Keratinocyte (primary cell): ENCODE results near the gene ACVR1B.

ENCODE experiments used
- EZH2 ChIP-seq: IDR thresholded peaks from one replicate; pipeline ENCODE4 v1.6.1; 2012; ENCODE audit warnings: inconsistent platforms, mild to moderate bottlenecking, low read length, moderate library complexity
- TF ChIP-seq, protein P1 (sequence below), 3 experiments: IDR thresholded peaks in 1 of 3; conservative IDR thresholded peaks in 1 of 3; optimal IDR thresholded peaks in 1 of 3; 2 replicates in 2 of 3; 3 replicates in 1 of 3; pipeline versions ENCODE3 to v1.5.1; 2011; ENCODE audit warnings: low read length in 3 of 3, mild to moderate bottlenecking in 3 of 3, moderate library complexity in 2 of 3, control low read depth in 1 of 3, inconsistent platforms in 1 of 3; ENCODE audit not compliant: insufficient read depth in 2 of 3; ENCODE audit errors: extremely low read depth in 1 of 3

GRCh38 chr12:51955702-51956101 lies 4.2 kb downstream of the ACVR1B start:
- no peak for TF ChIP-seq EZH2
- TF ChIP-seq, protein P1, sequence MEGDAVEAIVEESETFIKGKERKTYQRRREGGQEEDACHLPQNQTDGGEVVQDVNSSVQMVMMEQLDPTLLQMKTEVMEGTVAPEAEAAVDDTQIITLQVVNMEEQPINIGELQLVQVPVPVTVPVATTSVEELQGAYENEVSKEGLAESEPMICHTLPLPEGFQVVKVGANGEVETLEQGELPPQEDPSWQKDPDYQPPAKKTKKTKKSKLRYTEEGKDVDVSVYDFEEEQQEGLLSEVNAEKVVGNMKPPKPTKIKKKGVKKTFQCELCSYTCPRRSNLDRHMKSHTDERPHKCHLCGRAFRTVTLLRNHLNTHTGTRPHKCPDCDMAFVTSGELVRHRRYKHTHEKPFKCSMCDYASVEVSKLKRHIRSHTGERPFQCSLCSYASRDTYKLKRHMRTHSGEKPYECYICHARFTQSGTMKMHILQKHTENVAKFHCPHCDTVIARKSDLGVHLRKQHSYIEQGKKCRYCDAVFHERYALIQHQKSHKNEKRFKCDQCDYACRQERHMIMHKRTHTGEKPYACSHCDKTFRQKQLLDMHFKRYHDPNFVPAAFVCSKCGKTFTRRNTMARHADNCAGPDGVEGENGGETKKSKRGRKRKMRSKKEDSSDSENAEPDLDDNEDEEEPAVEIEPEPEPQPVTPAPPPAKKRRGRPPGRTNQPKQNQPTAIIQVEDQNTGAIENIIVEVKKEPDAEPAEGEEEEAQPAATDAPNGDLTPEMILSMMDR (optimal IDR thresholded peaks at IDR 0.05 in 1 of 3, IDR thresholded peaks at IDR 0.05 in 1 of 3, conservative IDR thresholded peaks at IDR 0.05 in 1 of 3; ENCODE audit: extremely low read depth in 1 of 3, insufficient read depth in 2 of 3, low read length in 3 of 3) = no peak
